ENCODE data around the gene EYA4.

EYA4 gene

GRCh38 chr6:133241901-133242636, 912 bp downstream of the EYA4 start:
- no peak for DNase-seq (ENCODE audit: extremely low read depth in 1 of 2, low read depth in 1 of 2)

DNA sequence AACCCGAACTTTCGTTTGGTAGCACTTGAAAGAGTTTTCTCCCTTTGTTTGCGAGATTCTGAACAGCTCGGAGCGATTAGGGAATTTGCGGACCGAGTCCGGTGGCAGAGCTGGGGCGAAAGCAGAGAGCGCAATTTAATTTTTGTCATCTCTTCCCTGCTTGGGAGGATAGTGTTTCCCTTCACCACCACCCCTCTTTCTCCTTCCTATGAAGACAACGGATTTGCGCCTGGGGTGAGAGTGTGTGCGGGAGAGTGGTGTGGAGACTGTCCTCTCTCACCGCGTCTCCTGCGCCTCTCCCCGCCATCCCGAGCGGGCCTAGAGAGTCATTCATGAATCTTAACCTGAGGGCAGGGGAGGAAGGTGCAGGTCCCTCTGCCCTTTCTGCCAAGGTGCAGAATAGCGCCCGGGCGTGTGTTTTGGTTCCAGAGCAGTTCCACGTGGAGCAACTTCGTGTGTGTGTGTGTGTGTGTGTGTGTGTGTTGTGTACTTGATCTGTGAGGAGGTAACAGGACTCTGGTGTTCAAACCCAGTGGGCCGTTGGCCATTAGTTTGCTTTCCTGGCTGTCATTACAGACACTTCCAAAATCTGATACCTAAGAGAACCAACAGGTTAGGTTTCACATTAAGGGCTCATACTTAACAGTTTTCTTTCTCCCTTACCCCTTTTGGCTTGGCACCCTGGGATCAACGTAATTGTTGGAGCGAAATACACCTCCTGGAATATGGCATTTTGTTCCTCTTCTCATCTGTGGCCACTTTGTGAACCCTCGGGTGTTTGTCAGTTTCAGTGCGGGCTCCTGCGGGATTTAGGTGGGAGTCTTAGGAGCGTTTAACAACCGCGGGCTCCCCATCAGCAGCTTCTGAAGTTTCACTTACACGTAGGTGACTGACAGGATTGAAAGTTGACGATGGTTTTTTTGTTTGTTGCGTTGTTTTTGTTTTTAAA, 1.8 kb downstream of the EYA4 start:
- DNase-seq (ENCODE audit: extremely low read depth in 1 of 2, low read depth in 1 of 2): no peak

- no peak for DNase-seq (ENCODE audit: extremely low read depth in 1 of 2, low read depth in 1 of 2)
Measured at GRCh38 chr6:133243723-133244305, 2.7 kb downstream of the EYA4 start.

GRCh38 chr6:133244519-133244918, 3.4 kb downstream of the EYA4 start:
- DNase-seq (ENCODE audit: extremely low read depth in 1 of 2, low read depth in 1 of 2): no peak

DNA sequence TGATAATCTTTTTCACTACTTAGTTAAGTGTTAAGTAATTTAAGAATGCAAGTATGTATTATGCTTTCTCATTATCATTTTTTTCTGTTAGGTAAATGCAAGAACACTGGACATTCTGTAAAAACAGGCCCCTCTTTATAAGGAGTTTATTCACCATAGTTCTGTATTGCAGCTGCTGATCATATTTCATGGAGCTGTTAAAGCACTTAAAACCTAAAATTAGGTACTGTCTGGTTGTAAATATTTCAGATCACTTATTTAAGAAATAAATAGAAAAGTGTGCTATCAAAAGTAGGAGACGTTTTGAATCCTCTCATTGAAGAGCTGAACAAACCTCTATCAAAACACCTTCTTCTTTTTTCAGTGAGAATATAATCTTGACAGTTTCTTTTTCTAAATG, 3.9 kb downstream of the EYA4 start:
- DNase-seq (ENCODE audit: extremely low read depth in 1 of 2, low read depth in 1 of 2): no peak

- DNase-seq (ENCODE audit: extremely low read depth in 1 of 2, low read depth in 1 of 2): no peak
Measured at GRCh38 chr6:133245422-133245903, 4.3 kb downstream of the EYA4 start.

DNA sequence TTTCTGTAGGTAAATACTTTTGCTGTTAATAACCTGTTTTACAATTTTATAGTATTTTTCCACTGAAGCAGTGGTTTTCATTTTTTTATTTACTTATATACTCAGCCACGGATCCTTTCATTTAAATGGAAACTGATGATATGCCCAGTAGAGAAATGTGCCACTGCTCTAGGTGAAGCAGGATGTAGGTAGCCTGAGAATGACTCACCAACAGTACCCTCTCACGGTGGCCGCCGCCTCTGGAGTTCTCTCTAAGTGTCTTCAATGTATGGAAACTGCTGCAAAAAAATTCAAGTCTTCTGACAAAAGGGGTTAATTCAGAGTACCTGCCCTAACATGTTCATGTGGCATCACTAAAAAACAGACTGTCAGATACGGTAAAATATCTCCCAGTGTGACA, 6.4 kb downstream of the EYA4 start:
- no peak for DNase-seq (ENCODE audit: extremely low read depth in 1 of 2, low read depth in 1 of 2)

GRCh38 chr6:133248241-133249001, 7.3 kb downstream of the EYA4 start:
- DNase-seq (ENCODE audit: extremely low read depth in 1 of 2, low read depth in 1 of 2): no peak

DNA sequence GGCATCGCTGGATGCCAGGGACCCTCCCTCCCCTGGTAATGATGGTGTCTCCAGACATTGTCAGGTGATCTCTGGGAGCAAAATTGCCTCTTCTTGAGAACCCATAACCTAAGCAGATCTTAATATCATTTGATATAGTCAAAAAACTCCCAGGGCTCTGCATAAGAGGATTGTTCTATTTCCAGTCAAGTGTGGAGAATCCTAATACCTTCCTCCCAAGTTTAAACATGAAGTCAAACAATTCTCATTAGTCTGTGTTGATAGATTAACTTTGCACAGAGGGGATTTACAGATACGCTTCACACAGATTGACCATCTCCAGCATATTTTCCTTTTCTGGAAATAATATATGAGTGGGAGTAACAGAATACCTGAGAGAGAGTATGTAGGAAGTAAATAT, 10.5 kb downstream of the EYA4 start:
- no peak for DNase-seq (ENCODE audit: extremely low read depth in 1 of 2, low read depth in 1 of 2)

DNA sequence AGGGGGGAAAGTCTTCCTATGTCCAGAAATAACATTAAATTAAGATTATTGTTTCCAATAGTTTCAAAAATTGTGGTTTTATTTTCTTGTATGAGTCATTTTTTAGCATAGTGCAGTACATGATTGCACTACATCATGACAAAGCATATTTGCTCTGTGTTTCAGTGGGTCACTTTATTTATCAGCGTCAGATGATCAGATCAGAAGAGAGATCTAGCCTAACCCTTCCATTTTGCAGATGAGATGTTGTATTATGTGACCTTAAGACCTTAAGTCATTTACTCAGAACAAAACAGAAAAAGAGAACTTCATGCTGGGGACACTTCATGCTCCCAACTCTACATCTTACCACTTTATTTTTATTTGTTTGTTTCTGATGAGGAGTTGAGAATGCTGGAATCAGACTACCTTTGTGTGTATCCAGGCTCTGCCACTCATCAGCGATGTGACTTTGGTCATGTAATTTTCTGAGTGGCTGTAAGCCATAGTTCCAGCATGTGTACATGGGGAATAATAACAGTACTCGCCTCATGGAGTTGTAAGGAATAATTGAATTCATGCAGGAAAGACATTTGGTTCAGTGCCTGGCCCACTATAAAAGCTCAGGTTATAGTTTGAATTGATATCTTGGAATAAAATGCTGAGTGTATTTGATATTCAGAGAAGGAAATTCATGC, 13.5 kb downstream of the EYA4 start:
- no peak for DNase-seq (ENCODE audit: extremely low read depth in 1 of 2, low read depth in 1 of 2)

GRCh38 chr6:133257545-133258105, 16.5 kb downstream of the EYA4 start:
- no peak for DNase-seq (ENCODE audit: extremely low read depth in 1 of 2, low read depth in 1 of 2)

DNA sequence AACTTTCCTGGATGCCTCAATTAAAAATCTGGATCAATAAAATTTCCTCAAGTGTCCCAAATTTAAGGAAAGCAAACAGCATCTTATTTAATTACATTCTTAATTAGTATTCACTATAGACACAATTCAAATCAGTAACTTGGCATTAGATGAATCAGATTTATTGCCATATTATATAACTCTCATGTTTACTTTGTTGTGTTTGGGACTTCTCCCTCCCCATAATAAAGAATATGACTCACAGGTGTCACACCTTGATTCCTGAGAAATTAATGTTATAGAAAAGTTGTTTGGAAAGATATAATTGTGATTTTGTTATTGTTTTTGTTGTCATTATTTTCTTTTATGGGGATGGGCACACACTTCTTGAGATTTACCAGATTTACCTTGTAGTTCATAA, 18.4 kb downstream of the EYA4 start:
- no peak for DNase-seq (ENCODE audit: extremely low read depth in 1 of 2, low read depth in 1 of 2)

- no peak for DNase-seq (ENCODE audit: extremely low read depth in 1 of 2, low read depth in 1 of 2)
Measured at GRCh38 chr6:133262804-133263203, 21.6 kb downstream of the EYA4 start.

GRCh38 chr6:133265066-133265465, 23.9 kb downstream of the EYA4 start:
- no peak for DNase-seq (ENCODE audit: extremely low read depth in 1 of 2, low read depth in 1 of 2)

DNA sequence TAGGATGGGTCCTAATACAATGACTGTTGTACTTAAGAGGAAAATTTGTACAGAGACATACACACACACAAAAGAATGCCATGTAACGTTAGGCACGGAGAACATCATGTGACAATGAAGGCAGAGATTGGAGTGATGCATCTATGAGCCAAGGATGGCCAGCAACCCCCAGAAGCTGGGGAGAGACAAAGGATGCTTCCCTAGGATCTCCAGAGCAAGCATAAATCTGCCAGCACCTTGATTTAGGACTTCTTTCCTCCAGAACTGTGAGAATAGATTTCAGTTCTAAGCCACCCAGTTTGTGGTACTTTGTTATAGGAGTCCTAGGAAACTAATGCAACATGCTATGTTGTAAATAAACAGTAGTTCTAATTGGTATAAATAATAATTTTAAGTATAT, 25.0 kb downstream of the EYA4 start:
- no peak for DNase-seq (ENCODE audit: extremely low read depth in 1 of 2, low read depth in 1 of 2)

- no peak for DNase-seq (ENCODE audit: extremely low read depth in 1 of 2, low read depth in 1 of 2)
Measured at GRCh38 chr6:133268621-133269020, 27.5 kb downstream of the EYA4 start.

- no peak for DNase-seq (ENCODE audit: extremely low read depth in 1 of 2, low read depth in 1 of 2)
Measured at GRCh38 chr6:133274813-133275212, 33.7 kb downstream of the EYA4 start.

GRCh38 chr6:133275213-133275612, 34.1 kb downstream of the EYA4 start:
- DNase-seq (ENCODE audit: extremely low read depth in 1 of 2, low read depth in 1 of 2): no peak

DNA sequence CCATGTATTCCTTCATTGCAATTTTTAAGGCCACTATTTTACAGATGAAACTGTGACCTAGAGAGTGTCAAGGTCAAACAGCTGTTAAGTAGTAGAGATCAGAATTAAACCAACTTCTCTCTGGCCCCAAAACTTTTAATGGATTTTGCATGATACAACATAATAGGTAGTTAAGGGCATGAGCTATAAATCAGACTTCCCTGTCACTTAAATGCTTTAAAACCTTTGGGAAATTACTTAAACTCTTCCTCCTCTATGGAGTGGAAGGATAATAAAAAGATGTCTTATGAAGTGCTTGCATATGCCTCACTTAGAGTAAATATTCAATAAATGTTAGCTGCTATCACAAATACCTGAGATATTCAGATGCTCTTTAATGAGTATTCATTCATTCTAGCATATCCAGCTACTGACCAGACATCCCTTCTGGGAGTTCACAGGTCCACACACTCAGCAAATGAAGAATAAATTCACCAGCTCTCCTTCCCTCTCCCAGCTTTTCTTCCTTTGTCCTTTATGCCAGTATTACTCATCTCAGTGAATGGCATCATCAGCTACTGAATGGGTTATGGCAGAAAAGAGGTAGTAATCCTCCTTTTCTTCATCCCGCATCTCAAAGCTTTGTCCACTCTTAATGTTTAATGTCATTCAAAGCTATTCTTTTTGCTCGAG, 36.2 kb downstream of the EYA4 start:
- DNase-seq (ENCODE audit: extremely low read depth in 1 of 2, low read depth in 1 of 2): no peak
